Amygdala (tissue), 56 donors: Measurements from ENCODE around the gene RPS15.
"Not testable (repeated sequence)": the region's sequence is repeated elsewhere in the genome, so short reads cannot be mapped to it uniquely, and the experiment has no call there.

ENCODE experiments used
- DNase-seq, 56 donors: peaks; one replicate each; lab custom pipeline; 2025; lab: John Stamatoyannopoulos, UW

RPS15 gene

DNA sequence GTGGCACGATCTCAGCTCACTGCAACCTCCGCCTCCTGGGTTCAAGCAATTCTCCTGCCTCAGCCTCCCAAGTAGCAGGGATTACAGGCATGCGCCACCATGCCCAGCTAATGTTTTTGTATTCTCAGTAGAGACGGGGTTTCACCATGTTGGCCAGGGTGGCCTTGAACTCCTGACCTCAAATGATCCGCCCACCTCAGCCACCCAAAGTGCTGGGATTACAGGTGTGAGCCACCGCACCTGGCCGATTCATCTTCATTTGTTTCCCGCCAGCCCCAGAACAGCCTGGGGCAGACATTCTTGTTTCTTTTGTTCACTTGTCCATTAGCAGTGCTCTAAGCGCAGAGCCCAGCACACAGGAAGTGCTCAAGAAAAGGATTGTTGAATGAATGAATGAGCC, 38.9 kb downstream of the RPS15 start:
- DNase-seq, result not testable (repeated sequence)

DNA sequence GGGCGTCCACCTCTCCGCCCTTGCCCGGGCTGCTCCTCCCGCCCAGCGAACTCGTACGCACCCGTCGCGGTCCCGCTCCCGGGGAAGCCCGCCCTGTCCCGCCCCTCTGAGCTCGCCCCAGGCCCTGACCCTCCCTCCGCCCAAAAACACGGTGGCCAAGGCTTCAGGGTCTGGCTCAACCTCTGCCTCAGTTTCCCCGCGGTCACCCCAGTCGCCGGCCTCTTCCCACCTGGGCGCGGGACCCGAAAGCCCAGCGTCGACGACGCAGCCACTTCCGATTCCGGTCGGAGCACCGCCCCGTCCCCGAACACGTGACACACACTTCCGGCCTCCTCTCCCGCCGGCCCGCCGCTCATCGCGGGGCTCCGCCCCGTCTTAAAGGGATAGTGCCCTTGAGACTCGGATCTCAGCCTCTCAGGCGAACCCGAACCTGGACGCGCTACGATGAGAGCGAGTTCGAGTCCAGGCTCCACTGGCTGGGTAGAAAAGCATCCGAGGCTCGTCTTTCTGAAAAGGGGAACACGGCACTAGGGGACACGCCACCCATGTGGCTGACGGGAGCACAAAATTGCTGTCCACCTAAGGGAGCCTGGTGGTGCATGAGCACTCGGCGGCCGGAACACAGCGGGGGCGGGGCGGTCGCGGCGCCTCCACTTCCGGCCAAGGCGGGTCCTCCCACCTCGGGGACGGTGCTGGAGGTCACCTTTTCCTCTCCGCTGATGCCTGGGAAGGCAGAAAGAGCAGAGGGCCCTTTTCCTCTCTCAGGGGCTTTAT, 40.9 kb downstream of the RPS15 start, which contains the start of gene C19orf25:
Gene C19orf25 (minus strand): TSS at position 282 of the 774 bp plus-strand sequence. CDS start 312 bp downstream, outside the sequence.
- DNase-seq, result peak; percentile 41 to 96 (median 87)

DNA sequence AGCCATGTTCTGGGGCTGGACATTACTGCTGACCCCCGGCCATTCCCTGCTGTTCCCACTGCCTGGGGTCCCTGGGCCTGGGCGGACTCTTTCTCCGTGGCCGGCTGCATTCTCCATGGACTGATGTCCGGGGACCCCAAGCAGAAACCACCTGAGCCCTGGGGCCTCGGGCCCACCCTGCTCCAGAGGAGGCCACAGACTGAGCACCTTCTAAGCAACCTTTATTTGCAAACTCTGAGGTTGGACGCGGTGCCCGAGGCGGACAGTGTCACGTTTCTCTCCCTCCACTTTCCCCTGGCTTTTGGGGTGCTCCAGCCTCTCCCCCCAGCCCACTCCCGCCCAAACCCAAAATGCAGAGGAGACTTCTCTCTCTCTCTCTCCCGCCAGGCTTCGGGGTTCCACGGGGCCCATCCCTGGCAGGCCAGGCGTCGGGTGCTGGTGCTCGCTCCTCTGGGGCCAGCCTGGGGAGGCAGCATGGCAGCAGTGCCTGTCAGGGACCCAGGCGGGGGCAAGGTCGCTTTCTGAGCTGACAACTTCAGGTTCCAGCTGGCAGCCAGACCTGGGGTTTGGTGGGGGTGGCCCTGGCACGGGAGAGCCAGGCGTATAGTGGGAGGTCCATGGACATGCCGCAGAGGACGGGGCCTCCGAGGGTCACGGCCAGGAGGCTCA, 43.2 kb downstream of the RPS15 start:
- no peak for DNase-seq

DNA sequence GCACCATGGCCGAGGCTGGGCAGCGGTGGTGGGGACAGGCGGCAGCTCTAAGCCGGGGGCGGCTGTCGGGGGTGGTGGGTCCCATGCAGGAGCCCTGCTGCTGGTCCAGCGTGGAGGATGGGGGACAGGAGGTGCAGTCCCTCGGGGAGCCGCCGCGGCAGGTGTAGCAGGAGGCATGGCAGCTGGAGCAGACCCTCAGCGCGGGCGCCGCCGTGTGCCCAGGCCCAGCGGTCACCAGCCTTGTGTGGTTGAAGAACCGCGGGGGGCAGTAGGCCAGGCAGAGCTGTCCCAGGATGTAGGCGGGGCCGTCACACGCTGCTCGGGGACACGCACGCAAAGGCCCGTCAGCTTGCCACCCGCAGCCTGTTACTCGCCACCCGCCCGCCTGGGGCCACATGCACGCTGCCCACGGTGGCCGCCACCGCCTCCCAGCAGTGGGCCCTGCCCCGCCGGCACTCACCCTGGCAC, 43.7 kb downstream of the RPS15 start:
- DNase-seq, result no peak

DNA sequence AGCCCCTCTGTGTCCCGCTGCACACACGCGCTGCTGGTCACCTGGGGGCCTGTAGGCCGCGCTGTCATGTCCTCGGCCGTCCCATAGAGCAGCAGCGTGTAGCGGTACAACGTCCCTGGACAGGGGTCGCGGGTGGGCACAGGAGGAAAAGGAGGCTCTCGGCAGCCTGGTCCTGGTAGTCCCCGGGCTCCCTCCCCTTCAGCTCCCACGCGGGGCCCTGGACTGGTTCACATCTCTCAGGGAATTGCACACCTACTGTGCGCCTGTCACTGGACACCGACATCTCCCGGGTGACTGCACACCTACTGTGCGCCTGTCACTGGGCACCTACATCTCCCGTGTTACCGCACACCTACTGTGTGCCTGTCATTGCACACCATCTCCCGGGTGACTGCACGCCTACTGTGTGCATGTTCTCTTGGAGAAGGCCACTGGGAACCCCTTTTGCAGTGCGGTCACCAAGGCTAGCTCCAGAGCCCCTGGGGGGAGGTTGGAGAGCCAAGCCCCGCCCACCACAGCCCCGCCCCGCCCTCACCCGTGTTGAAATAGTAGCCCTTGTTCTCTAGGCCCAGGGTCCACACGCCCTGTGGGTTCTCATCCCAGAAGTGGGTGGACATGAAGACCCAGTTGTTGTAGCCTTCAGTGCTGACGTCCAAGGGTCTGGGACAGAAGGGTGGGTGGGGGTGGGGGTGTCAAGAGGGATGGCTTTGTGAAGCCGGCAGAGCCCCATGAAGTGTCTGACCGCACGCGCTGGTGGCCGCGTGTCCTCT, 44.4 kb downstream of the RPS15 start:
- no peak for DNase-seq

DNA sequence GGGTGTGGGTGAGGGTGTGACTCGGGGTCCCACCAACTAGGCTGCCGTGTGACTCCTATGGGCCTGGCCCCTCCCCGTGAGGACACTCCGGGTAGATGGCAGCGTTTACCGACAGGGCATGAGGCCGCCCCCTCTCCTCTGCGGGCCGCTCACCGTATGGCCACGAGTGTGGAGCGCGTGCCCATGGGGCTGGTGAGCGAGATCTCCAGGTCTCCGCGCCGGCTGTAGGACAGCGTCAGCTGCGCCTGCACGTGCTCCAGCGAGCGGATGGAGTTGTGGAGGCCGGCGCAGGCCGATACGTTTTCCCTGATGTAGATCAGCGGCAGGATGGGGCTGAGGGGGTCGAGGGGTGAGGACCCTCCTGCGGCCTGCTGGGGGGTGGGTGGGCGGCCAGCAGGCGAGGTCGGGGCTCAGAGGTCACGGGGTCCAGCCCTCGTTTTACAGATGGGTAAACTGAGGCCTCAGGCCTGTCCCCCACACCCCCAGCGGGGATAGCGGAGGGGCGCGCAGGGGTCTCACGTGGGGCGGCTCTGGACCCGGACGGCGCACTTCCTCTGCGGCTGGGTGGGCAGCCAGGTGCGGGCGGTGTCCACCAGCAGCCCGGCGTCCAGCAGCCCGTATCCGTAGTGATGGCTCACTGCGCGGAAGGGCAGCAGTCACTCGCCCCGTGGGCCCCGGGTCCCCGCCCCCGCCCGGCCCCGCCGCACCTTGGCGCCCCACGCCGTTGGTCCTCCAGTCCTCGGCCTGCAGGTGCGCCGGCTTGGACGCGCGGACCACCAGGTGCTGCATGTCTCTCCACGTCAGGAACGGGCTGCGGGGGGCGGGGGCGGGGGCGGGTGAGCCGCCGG, 45.2 kb downstream of the RPS15 start:
- no peak for DNase-seq

DNA sequence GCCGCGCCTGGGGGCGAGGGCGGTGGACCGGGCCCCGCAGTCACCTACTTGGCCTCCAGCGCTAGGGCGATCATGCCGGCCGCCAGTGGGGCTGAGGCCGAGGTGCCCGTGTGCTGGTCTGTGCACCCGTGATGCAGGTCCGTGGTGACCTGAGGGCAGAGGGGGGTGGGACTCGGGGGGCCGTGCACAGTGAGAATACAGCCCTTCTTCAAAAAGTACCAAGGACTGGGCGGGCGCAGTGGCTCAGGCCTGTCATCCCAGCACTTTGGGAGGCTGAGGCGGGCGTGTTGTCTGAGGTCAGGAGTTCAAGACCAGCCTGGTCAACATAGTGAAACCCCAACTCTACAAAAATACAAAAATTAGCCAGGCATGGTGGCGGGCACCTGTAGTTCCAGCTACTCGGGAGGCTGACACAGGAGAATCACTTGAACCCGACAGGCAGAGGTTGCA, 45.8 kb downstream of the RPS15 start:
- DNase-seq, result no peak

DNA sequence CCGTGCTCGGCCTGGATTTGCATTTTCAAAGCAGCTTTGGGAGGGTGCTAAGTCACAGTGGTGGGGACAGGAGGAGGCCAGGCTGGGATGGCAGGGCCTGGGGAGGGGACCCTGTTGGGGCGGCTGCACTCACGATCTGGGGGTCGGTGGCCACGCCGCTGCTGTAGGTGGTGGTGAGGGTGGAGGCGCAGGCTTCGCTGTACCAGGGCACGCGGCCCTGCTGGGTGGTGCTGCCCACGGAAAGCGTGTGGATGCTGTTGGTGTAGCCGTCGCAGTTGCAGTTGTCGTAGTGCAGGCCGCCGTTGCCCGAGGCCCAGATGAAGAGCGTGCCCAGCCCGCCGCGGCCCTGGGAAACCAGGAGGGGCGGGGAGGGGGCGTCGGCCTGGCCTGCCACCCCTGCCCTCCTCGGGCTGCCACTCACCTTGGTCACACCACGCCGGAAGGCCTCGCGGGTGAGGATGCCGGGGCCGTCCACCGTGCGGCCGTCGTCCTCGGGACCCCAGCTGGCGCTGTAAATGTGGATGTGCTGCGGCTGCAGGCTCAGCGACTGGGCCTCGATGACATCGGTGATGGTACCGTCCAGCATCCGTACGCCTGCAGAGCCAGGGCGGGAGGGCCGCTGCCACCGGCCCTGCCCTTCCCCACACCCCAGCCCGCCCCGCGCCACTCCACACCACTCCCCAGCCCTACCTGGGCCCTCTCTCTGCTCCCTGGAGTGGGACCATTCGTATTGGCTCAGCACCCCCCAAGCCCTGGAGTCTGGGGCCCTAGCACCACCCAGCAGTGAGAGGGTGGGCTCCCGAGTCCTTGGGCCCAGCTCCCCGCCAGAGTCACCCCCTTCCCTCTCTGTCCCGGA, 48.8 kb downstream of the RPS15 start:
- no peak for DNase-seq

DNA sequence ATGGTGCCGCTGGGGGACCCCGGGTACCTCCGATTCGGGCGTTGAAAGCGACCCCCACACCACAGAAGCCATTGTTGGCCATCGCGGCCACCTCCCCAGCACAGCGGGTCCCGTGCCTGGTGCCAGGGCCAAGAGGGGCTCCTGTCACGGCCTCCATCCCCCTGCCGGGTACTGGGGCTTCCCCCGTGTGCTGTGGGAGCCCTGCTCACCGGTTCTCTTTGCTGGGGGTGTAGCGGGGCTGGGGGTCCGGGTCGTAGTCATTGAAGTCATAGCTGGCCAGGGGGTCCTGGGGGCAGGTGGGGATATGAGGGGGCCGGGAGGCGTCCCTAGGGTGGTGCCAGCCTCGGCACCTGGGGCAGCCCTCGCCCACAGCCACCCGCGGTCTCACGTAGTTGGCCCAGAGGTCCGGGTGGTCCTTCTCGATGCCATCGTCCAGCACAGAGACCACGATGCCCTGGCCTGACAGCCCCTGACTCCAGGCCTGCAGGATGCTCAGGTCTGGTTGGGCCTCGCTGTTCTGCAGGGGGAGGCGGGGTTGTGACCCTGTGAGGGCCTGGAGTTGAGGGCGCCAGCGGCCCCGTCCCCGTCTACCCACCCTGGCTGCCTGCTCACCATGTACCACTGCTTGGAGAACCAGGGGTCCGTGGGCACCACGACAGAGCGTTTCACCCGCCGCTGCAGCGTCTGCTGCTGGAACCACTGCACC, 49.5 kb downstream of the RPS15 start:
- DNase-seq, result no peak

DNA sequence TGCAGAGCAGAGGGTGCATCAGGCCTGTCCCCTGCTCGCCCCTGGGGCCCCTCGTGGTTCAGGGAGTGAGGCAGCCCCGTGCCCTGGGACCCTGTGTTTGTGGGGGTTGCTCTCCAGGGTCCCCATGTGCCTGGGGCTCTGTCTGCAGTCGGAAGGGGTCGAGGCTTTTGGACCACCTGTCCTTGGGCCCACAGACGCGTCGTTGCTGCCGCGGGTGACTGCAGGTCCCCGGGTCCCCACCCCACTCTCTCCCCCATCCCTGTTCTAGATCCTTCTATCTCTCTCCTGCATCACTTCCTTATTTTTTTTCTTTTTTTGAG, 50.0 kb downstream of the RPS15 start:
- no peak for DNase-seq

DNA sequence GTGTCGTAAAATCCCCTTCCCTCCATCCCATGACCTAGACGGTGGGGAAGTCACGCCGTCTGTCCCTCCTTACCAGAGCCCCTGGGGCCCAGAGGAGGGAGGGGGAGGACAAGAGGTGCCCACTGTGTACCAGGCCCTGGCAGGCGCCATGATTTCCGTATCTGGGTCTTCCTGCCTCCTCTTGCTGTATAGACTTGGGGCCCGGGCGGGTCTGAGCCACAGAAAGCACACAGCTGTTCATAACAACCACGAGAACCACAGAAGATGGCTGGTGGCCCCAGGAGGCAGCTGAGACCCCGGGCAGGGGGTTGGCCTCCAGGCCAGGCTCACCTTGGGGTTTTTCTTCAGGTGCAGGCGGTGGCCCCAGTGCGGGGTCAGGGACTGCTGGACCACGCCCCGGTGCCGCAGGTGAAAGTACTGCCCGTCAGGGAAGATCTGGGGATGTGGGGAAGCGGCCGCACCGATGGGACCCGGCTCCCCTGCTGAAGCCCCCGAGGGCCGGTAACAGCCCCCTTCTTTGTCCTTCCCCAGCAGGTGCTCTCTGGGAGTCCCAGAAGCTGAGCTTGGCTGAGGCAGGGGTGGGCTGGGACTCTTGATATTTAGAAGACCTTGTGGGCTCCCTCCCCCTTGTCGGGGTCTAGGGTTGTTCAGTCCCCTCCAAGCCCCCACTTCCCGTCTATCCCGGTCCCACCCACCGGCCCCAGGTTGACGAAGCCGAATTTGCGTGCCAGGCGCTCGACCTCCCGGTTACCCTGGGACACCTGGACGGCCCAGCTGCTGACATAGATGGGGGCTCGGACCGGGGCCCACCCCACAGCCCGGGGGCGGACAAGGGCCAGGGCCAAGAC, 51.5 kb downstream of the RPS15 start:
- no peak for DNase-seq
